GM13977 (cell line): ENCODE results near the gene FBXO39.
"Not testable (repeated sequence)": the region's sequence is repeated elsewhere in the genome, so short reads cannot be mapped to it uniquely, and the experiment has no call there.

Experiments
- DNase-seq: peaks from one replicate; pipeline ENCODE4 v3.0.0; 2012; ENCODE audit warnings: low spot score
- in situ Hi-C: fragments of 300-500 bp; cut with MboI; formaldehyde crosslinking; loops from one replicate; pipeline ENCODE4 v1.12.0; 2022; ENCODE audit warnings: low sequenced_read_pairs, low pct_unique_long_range_greater_than_20kb, mixed read lengths, inconsistent platforms; ENCODE audit not compliant: unreplicated experiment
- TF ChIP-seq, protein P1 (sequence below): IDR thresholded peaks from 2 replicates; pipeline ENCODE4 v1.5.1; 2012; ENCODE audit warnings: mild to moderate bottlenecking, control low read depth; ENCODE audit not compliant: insufficient read depth; ENCODE audit errors: extremely low read depth, missing control alignments

FBXO39 gene

DNA sequence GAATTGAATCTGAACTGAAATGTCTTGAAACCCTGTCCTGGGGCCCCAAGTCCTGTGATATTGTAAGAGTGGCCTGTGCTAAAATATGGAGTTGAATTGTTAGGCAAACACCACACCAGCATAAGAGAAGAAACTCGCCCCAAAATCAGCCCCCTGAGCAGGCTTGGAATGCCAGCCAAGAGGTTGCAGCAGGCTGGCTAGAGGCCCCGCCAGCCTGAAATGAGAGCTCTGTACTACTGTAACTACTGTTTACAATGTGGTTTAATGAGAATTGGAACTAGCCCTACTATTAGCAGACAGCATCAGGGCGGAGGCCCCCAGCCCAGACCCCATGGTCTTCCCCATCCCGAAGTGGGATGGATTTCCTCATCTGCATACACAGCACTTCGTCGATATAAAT is 23.7 kb downstream of the FBXO39 start:
- no peak for DNase-seq
- in situ Hi-C loops, result no loop called here
- TF ChIP-seq, protein P1, sequence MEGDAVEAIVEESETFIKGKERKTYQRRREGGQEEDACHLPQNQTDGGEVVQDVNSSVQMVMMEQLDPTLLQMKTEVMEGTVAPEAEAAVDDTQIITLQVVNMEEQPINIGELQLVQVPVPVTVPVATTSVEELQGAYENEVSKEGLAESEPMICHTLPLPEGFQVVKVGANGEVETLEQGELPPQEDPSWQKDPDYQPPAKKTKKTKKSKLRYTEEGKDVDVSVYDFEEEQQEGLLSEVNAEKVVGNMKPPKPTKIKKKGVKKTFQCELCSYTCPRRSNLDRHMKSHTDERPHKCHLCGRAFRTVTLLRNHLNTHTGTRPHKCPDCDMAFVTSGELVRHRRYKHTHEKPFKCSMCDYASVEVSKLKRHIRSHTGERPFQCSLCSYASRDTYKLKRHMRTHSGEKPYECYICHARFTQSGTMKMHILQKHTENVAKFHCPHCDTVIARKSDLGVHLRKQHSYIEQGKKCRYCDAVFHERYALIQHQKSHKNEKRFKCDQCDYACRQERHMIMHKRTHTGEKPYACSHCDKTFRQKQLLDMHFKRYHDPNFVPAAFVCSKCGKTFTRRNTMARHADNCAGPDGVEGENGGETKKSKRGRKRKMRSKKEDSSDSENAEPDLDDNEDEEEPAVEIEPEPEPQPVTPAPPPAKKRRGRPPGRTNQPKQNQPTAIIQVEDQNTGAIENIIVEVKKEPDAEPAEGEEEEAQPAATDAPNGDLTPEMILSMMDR, result no peak

DNA sequence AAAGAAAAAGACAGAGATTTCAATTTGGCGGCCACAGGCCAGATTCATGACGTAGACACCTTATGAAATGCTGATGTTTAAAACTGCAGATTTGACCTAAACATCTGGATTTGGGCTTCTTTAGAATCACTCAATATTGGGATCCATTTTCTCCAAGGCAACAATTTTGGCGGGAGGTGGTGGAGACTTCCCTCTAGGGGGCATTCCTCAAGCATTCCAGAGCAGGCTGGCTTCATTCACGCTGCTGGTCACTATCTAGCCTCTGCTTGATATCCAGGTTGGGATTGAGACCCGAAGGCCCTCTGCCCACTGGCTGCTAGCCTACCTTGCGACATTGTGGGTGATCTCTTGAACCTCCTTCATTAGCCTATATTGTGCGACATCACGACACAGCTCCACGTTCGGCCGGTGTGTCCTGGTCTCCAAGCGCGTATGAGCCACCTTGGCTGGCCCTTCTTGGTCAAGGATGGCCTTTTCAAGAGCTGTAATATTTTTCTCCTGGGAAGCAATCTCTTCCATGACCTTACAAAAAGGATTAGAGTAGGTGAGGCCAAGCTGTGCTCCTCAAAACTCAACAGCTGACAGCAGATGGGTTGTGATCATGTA is 24.5 kb downstream of the FBXO39 start:
- in situ Hi-C loops, result no loop called here
- no peak for DNase-seq
- TF ChIP-seq, protein P1, result no peak

DNA sequence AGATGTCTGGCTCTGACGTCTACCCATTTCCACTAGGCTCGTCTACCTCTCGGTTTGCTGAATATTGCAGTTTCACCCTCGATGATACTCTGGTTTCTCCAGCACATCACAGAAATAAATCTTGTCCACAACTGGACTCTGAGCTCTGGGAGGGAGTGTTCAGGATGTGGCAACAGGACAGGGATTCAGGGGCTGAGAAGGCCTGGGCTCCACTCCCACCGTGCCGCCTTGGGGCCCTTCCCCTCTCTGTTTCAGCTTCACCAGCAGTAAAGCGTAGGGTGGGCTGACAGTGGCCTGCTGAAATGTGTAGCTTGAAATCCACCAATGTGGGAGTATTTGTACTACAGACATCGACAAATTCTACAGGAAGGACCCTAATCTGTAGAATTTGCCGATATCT is 35.5 kb downstream of the FBXO39 start:
- TF ChIP-seq, protein P1, result no peak
- in situ Hi-C loops, result no loop called here
- DNase-seq, result no peak

DNA sequence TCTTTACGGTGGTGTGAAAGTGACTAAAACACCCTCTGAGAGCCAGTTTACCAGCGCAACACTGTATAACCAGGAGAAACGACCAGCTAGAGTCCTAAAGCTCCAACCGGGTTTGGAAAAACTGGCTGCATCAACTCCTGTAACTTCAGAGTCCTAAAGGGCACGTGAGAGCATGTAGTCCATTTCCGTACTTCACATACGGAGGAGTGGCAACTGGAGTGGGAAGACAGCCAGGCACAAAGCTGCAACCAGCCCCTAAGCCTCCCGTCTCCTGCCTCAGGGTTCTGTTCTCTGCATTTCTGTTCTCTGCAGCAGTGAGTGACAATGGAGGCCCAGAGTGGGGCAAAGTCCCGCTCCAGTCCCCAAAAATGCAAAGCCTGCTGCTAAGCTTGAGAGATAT is 36.3 kb downstream of the FBXO39 start:
- DNase-seq, result no peak
- TF ChIP-seq, protein P1, result no peak
- in situ Hi-C loops, result no loop called here

DNA sequence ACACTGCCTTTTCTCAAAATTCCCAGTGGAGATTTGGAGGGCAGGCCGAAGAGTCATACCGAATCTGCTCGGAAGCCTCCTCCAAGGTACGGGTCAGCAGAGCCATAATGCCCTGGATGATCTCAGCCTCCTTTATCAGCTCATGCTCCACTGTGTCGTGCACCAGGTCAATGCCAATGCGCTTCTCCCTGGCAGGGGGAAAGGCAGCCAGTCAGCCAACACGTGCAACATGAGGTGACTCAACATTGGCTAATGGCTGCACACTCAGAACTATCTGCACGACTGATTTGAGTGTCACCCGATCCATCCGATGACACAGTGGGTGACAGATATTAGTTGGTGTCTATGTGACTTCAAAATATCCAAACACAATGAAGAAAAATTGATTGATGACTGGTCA is 39.8 kb downstream of the FBXO39 start:
- TF ChIP-seq, protein P1, result no peak
- in situ Hi-C loops, result no loop called here
- no peak for DNase-seq

DNA sequence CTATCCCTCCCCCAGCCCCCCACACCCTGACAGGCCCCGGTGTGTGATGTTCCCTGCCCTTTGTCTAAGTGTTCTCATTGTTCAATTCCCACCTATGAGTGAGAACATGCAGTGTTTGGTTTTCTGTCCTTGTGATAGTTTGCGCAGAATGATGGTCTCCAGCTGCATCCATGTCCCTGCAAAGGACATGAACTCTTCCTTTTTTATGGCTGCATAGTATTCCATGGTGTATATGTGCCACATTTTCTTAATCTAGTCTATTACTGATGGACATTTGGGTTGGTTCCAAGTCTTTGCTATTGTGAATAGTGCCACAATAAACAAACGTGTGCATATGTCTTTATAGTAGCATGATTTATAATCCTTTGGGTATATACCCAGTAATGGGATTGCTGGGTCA is 40.4 kb downstream of the FBXO39 start:
- DNase-seq, in situ Hi-C loops: not testable (repeated sequence)

DNA sequence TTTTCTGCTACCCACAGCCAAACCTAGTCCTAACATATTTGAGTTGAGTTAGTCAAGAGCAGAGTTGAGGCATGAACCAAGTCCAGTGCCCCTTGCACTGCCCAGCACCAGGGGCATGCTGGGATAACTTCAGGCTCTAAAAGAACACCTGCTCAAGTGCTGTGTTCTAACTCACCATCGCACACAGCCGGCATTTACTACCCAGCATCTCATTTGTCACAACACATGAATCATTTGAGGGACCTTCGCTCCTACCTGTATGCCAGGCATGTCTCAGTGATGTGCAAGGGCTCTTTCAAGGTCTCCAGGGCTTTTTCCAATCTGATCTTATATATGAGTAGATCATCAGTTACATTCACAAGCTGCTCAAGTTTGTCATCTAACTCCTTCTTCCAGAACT is 42.9 kb downstream of the FBXO39 start:
- TF ChIP-seq, protein P1, result no peak
- in situ Hi-C loops, result no loop called here
- no peak for DNase-seq
